Mammary epithelial cell (primary cell): Measurements from ENCODE around the gene ATP13A3.

Source experiments
- EZH2 ChIP-seq: IDR thresholded peaks from 2 replicates; pipeline ENCODE4 v1.6.1; 2012; ENCODE audit warnings: low read length, inconsistent platforms, borderline replicate concordance
- TF ChIP-seq, protein P1 (sequence below), 2 donors: IDR thresholded peaks in 1 of 2; conservative IDR thresholded peaks in 1 of 2; 2 replicates each; pipeline ENCODE4 v1.5.1; 2011 to 2012; ENCODE audit warnings: inconsistent platforms in 2 of 2, low read length in 2 of 2, mild to moderate bottlenecking in 2 of 2, control low read depth in 1 of 2, low read depth in 1 of 2; ENCODE audit not compliant: insufficient read depth in 1 of 2; ENCODE audit errors: extremely low read depth in 1 of 2

DNA sequence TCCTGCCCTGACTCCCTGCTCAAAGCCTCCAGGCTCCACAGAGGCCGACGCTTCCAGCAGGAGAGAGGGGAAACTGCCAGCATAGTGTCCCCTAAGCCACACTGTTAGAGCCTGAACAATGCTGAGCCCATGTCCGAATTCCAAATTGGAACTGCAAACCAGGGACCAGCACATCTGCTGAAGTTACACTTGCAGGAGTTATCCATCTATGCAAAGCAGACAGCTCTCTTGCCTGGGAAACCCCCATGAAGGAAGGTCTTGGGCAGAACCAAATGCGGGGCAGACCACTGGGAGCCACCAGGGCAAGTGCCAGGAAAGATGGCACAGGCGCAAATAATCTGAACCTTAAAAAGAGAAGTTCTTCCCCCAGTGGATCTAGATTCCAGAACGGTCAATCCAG lies 117.9 kb downstream of the ATP13A3 start:
- TF ChIP-seq, protein P1, sequence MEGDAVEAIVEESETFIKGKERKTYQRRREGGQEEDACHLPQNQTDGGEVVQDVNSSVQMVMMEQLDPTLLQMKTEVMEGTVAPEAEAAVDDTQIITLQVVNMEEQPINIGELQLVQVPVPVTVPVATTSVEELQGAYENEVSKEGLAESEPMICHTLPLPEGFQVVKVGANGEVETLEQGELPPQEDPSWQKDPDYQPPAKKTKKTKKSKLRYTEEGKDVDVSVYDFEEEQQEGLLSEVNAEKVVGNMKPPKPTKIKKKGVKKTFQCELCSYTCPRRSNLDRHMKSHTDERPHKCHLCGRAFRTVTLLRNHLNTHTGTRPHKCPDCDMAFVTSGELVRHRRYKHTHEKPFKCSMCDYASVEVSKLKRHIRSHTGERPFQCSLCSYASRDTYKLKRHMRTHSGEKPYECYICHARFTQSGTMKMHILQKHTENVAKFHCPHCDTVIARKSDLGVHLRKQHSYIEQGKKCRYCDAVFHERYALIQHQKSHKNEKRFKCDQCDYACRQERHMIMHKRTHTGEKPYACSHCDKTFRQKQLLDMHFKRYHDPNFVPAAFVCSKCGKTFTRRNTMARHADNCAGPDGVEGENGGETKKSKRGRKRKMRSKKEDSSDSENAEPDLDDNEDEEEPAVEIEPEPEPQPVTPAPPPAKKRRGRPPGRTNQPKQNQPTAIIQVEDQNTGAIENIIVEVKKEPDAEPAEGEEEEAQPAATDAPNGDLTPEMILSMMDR (conservative IDR thresholded peaks at IDR 0.05 in 1 of 2, IDR thresholded peaks at IDR 0.05 in 1 of 2; ENCODE audit: extremely low read depth in 1 of 2, insufficient read depth in 1 of 2, low read depth in 1 of 2, low read length in 2 of 2) = no peak
- TF ChIP-seq EZH2 = no peak
